ENCODE measurements around the gene TRA2B. TPM values are rescaled to one million over a fixed set of nuclear protein-coding genes. Genes with fewer than 3 reads are reported as not detected.
A peak's percentile ranks its signal among the peaks of the same experiment; 100 is the strongest.

Gene TRA2B
- total RNA-seq, 1 experiment from 2014 or later: 172 TPM

GRCh38 chr3:185914911-185915629 lies 22.7 kb downstream of the TRA2B start:
- POLR2A ChIA-PET: interaction anchor here (0.9 kb wide), 1 partner anchor 12 kb away, joined by 3 read pairs; no protein-coding TSS in a partner anchor
- H3K79me2 ChIP-seq (ENCODE audit: insufficient read depth, low read length): peaks cover 54% of the 10 kb centered on the region
- RAD21 ChIA-PET (ENCODE audit: low non-redundant PET in 1 of 2, low total read pairs in 2 of 2, uncharacterized antibody in 2 of 2, unreplicated experiment in 2 of 2): no interaction called here
- no peak overlapping the region for H3K4me3 ChIP-seq (replicated peaks in 1 of 2; ENCODE audit: low read depth in 1 of 2, low read length in 2 of 2)
- no peaks in the 10 kb centered on the region for H3K27me3 ChIP-seq (ENCODE audit: insufficient read depth, low read length)
- H2AFZ ChIP-seq (ENCODE audit: low read depth, low read length, poor library complexity, severe bottlenecking): no peak overlapping the region
- no peak overlapping the region for H3K27ac ChIP-seq (ENCODE audit: low read depth, low read length)
- H3K9me2 ChIP-seq (ENCODE audit: insufficient read depth): no peaks in the 10 kb centered on the region
- no peak for DNase-seq (ENCODE audit: low read depth, low spot score)
- no peak for TF ChIP-seq EZH2 (IDR thresholded peaks at IDR 0.05)
- TF ChIP-seq MAX (IDR thresholded peaks at IDR 0.05): no peak
- TF ChIP-seq ELF1 (IDR thresholded peaks at IDR 0.05; ENCODE audit: borderline replicate concordance, low read depth): no peak
- TF ChIP-seq SRF (IDR thresholded peaks at IDR 0.05; ENCODE audit: low read depth): no peak
- TF ChIP-seq POLR2AphosphoS5 (IDR thresholded peaks at IDR 0.05; ENCODE audit: low read depth, low read length): 0 out of 2 replicates have a peak, but pooled peaks have one; percentile 44
- peaks cover 0 to 3% of the 10 kb centered on the region in 2 experiments; a peak in 1 of 4 replicates for H3K4me1 ChIP-seq (ENCODE audit: control insufficient read depth in 1 of 2, insufficient read depth in 2 of 2, low read length in 2 of 2)
- no TSS peak for BruUV-seq (replicated peaks)
- intact Hi-C loops (cut with micrococcal nuclease): no loop called here
- no peak overlapping the region for H3K4me2 ChIP-seq (ENCODE audit: low read length)
- no peak for ATAC-seq
- peaks cover 53% of the 10 kb centered on the region for H4K20me1 ChIP-seq (ENCODE audit: insufficient read depth)
- no peak overlapping the region for H3K9ac ChIP-seq (ENCODE audit: low read length)
- no peaks in the 10 kb centered on the region for H3K9me3 ChIP-seq (ENCODE audit: control insufficient read depth in 1 of 2, insufficient read depth in 1 of 2, low read depth in 1 of 2, low read length in 2 of 2)
- peaks cover 47 to 54% of the 10 kb centered on the region in 2 experiments for H3K36me3 ChIP-seq (ENCODE audit: control insufficient read depth in 1 of 2, insufficient read depth in 2 of 2, low read length in 2 of 2)
- CTCF ChIA-PET: interaction anchor here (1.2 to 1.3 kb wide), 2 partner anchors 28 to 180 kb away, joined by 3 to 4 read pairs; no protein-coding TSS in a partner anchor

Measured in HCT116 (cell line).